VCaP (cell line): Measurements from ENCODE around the gene ABCA1.

Experiments
- H3K27ac ChIP-seq: fragments of 450-650 bp; 2 replicates; pipeline ENCODE4 v1.5.1; 2017
- CTCF ChIP-seq: fragments of 450-650 bp; conservative IDR thresholded peaks from 2 replicates; pipeline ENCODE4 v1.5.1; 2017; ENCODE audit warnings: mild to moderate bottlenecking, moderate library complexity

Gene ABCA1

GRCh38 chr9:104786293-104786692 is 141.7 kb downstream of the ABCA1 start:
- H3K27ac ChIP-seq: no peak overlapping the region
- TF ChIP-seq CTCF: no peak

- no peak for TF ChIP-seq CTCF
- H3K27ac ChIP-seq: no peak overlapping the region
These were observed 143.9 kb downstream of the ABCA1 start for GRCh38 chr9:104784098-104784497.

GRCh38 chr9:104783588-104783987 is 144.4 kb downstream of the ABCA1 start:
- TF ChIP-seq CTCF: no peak
- no peak overlapping the region for H3K27ac ChIP-seq

GRCh38 chr9:104780796-104781395 is 147.1 kb downstream of the ABCA1 start:
- peak; percentile 76 for TF ChIP-seq CTCF
- no peak overlapping the region for H3K27ac ChIP-seq

- H3K27ac ChIP-seq: no peak overlapping the region
- TF ChIP-seq CTCF: no peak
These were observed 147.9 kb downstream of the ABCA1 start for GRCh38 chr9:104779946-104780535.

- no peak for TF ChIP-seq CTCF
- H3K27ac ChIP-seq: no peak overlapping the region
These were observed 148.6 kb downstream of the ABCA1 start for GRCh38 chr9:104779334-104779733.

- H3K27ac ChIP-seq: no peak overlapping the region
- TF ChIP-seq CTCF: no peak
These were observed 149.2 kb downstream of the ABCA1 start for GRCh38 chr9:104778802-104779201.
